A549 (cell line): ENCODE data around the gene PALLD. TPM values are rescaled to one million over a fixed set of nuclear protein-coding genes. Genes with fewer than 3 reads are reported as not detected.
A peak's percentile ranks its signal among the peaks of the same experiment; 100 is the strongest.

ENCODE experiments used
- ATAC-seq, 2 experiments: fragments of 200-7000 bp in 1 of 2; fragments of >200 bp in 1 of 2; cut with Nextera tagmentation in 1 of 2; cut with Tn5 transposase in 1 of 2; 3 replicates each; pipeline versions ENCODE4 v1.8.0 to v1.9.1; 2018 to 2020; ENCODE audit warnings: mild to moderate bottlenecking in 1 of 2, moderate library complexity in 1 of 2
- CTCF ChIA-PET: fragments of 300-600 bp; sonication (Branson Sonifier 250); formaldehyde crosslinking; extraction: SDS; loops from one replicate; lab custom pipeline; 2021; ENCODE audit warnings: antibody characterized with exemption, inconsistent platforms; lab: Yijun Ruan, JAX
- POLR2A ChIA-PET: fragments of 350-600 bp; formaldehyde crosslinking; extraction: SDS; loops from one replicate; lab custom pipeline; 2021; ENCODE audit warnings: antibody characterized with exemption, inconsistent platforms; lab: Yijun Ruan, JAX
- DNase-seq, 2 experiments: peaks; one replicate each; pipeline versions ENCODE4 v3.0.0 to v3.0.0-alpha.2; 2011 to 2016; ENCODE audit warnings: low read depth in 1 of 2, low spot score in 1 of 2
- FAIRE-seq: peaks from 2 replicates; lab custom pipeline; 2011; peaks lifted over from hg19 to GRCh38; lab: Jason Lieb, UNC
- H3K27ac ChIP-seq, 2 experiments: fragments of >200 bp; sonication (Bioruptor Twin); formaldehyde crosslinking; 3 replicates each; pipeline ENCODE4 v1.5.1; 2016 to 2017
- H3K4me1 ChIP-seq: fragments of >200 bp; sonication (Bioruptor Twin); formaldehyde crosslinking; 3 replicates; pipeline ENCODE4 v1.6.1; 2016
- H3K4me2 ChIP-seq: fragments of >200 bp; sonication (Bioruptor Twin); formaldehyde crosslinking; 3 replicates; pipeline ENCODE4 v1.6.1; 2016
- H3K4me3 ChIP-seq: fragments of >200 bp; sonication (Bioruptor Twin); formaldehyde crosslinking; 3 replicates; pipeline ENCODE4 v1.5.1; 2016
- H3K9me3 ChIP-seq: fragments of >200 bp; sonication (Bioruptor Twin); formaldehyde crosslinking; 3 replicates; pipeline ENCODE4 v1.6.1; 2016
- BCL3 ChIP-seq: fragments of >200 bp; sonication (Bioruptor Twin); formaldehyde crosslinking; IDR thresholded peaks from 3 replicates; pipeline ENCODE4 v1.6.1; 2016
- CBX2 ChIP-seq: fragments of 200-600 bp; sonication (generic); IDR thresholded peaks from 2 replicates; pipeline ENCODE4 v1.6.1; 2016; ENCODE audit warnings: low read depth, mild to moderate bottlenecking, borderline replicate concordance
- CBX8 ChIP-seq: fragments of 200-600 bp; sonication (generic); IDR thresholded peaks from 2 replicates; pipeline ENCODE4 v1.6.1; 2016
- CEBPB ChIP-seq, 2 experiments: fragments of >200 bp in 1 of 2; sonication (Bioruptor Twin) in 1 of 2; formaldehyde crosslinking in 1 of 2; IDR thresholded peaks; 2 replicates each; pipeline ENCODE4 v1.6.1; 2012 to 2016
- CTCF ChIP-seq: fragments of >200 bp; sonication (Bioruptor Twin); formaldehyde crosslinking; IDR thresholded peaks from 3 replicates; pipeline ENCODE4 v1.5.1; 2016
- ELK1 ChIP-seq: fragments of 150-350 bp; IDR thresholded peaks from 2 replicates; pipeline ENCODE4 v1.6.1; 2014; ENCODE audit warnings: low read depth, mild to moderate bottlenecking, low read length
- ESRRA ChIP-seq: fragments of 150-350 bp; IDR thresholded peaks from 2 replicates; pipeline ENCODE4 v1.6.1; 2014; ENCODE audit warnings: mild to moderate bottlenecking, low read length, borderline replicate concordance
- FOSL2 ChIP-seq, 2 experiments: fragments of 450-650 bp in 1 of 2; fragments of >200 bp in 1 of 2; sonication (Bioruptor Twin) in 1 of 2; formaldehyde crosslinking; IDR thresholded peaks; 2 replicates each; pipeline versions ENCODE4 v1.5.0 to v1.6.1; 2016 to 2020; ENCODE audit warnings: mild to moderate bottlenecking in 1 of 2, moderate library complexity in 1 of 2
- FOXS1 ChIP-seq: fragments of 250-450 bp; sonication (Bioruptor Pico); IDR thresholded peaks from 2 replicates; pipeline ENCODE4 v1.5.0; 2020; ENCODE audit warnings: mild to moderate bottlenecking, moderate library complexity
- HEYL ChIP-seq: fragments of 250-450 bp; sonication (Bioruptor Pico); IDR thresholded peaks from 2 replicates; pipeline ENCODE4 v1.8.0; 2021; ENCODE audit warnings: mild to moderate bottlenecking, moderate library complexity
- HOXB5 ChIP-seq: fragments of 250-450 bp; sonication (Bioruptor Pico); IDR thresholded peaks from 2 replicates; pipeline ENCODE4 v1.5.0; 2020; ENCODE audit warnings: mild to moderate bottlenecking, moderate library complexity
- JUN ChIP-seq, 2 experiments: fragments of >200 bp; sonication (Bioruptor Twin); formaldehyde crosslinking; IDR thresholded peaks; 2 replicates in 1 of 2; 3 replicates in 1 of 2; pipeline ENCODE4 v1.6.1; 2016 to 2017
- KDM1A ChIP-seq: fragments of 200-600 bp; sonication (generic); IDR thresholded peaks from 2 replicates; pipeline ENCODE4 v1.6.1; 2016; ENCODE audit warnings: low read depth, mild to moderate bottlenecking
- MAZ ChIP-seq: fragments of 150-350 bp; IDR thresholded peaks from 2 replicates; pipeline ENCODE4 v1.6.1; 2014; ENCODE audit warnings: antibody characterized with exemption, low read depth, low read length, borderline replicate concordance
- NR3C1 ChIP-seq: fragments of >200 bp; sonication (Bioruptor Twin); formaldehyde crosslinking; IDR thresholded peaks from 3 replicates; pipeline ENCODE4 v1.6.1; 2017
- POLR2AphosphoS2 ChIP-seq: conservative IDR thresholded peaks from 2 replicates; pipeline ENCODE4 v1.6.1; 2012; ENCODE audit warnings: low read length, improper control_type of control experiment, inconsistent platforms
- RARB ChIP-seq: fragments of 250-450 bp; sonication (Bioruptor Pico); IDR thresholded peaks from 2 replicates; pipeline ENCODE4 v1.8.0; 2021; ENCODE audit warnings: mild to moderate bottlenecking, moderate library complexity
- RCOR1 ChIP-seq: fragments of 150-350 bp; IDR thresholded peaks from 2 replicates; pipeline ENCODE4 v1.6.1; 2014; ENCODE audit warnings: antibody characterized with exemption, low read length, low read depth
- RFX5 ChIP-seq: fragments of 450-650 bp; IDR thresholded peaks from 2 replicates; pipeline ENCODE4 v1.7.1; 2014; ENCODE audit warnings: antibody characterized with exemption, mild to moderate bottlenecking, moderate library complexity
- SMC3 ChIP-seq: fragments of >200 bp; sonication (Bioruptor Twin); formaldehyde crosslinking; IDR thresholded peaks from 3 replicates; pipeline ENCODE4 v1.6.1; 2018; ENCODE audit warnings: inconsistent platforms
- SREBF2 ChIP-seq: fragments of 450-650 bp; IDR thresholded peaks from 2 replicates; pipeline ENCODE4 v1.6.1; 2014; ENCODE audit warnings: mild to moderate bottlenecking, moderate library complexity
- TFCP2L1 ChIP-seq: fragments of 250-450 bp; sonication (Bioruptor Pico); IDR thresholded peaks from 2 replicates; pipeline ENCODE4 v1.5.0; 2021; ENCODE audit warnings: mild to moderate bottlenecking
- ZC3H11A ChIP-seq: fragments of 450-650 bp; IDR thresholded peaks from 2 replicates; pipeline ENCODE4 v1.6.1; 2014; ENCODE audit warnings: antibody characterized with exemption, mild to moderate bottlenecking
- ZFP36 ChIP-seq: fragments of 450-650 bp; IDR thresholded peaks from 2 replicates; pipeline ENCODE4 v1.6.1; 2014; ENCODE audit warnings: borderline replicate concordance; ENCODE audit not compliant: partially characterized antibody
- ZSCAN20 ChIP-seq: fragments of 250-450 bp; sonication (Bioruptor Pico); IDR thresholded peaks from 2 replicates; pipeline ENCODE4 v1.8.0; 2022; ENCODE audit warnings: mild to moderate bottlenecking, moderate library complexity
- WGBS: methylation state at CpG from one replicate; pipeline ENCODE4 v1.1.6; 2017; ENCODE audit errors: missing lambda C conversion rate; 5-methylcytosine and 5-hydroxymethylcytosine counted together
- polyA plus RNA-seq, 4 experiments: library from polyadenylated mRNA; depleted of rRNA in 3 of 4; stranded (reverse); fragments of >200 nt; fragmentation: RNase III in 1 of 4; extraction: RNeasy Plus Mini Kit Qiagen cat#74134 plus additional on column Dnase treatment in 1 of 4; gene quantifications; 2 replicates in 3 of 4; 3 replicates in 1 of 4; pipeline ENCODE4 v1.2.3, GENCODE V29; 2011 to 2017
- TF ChIP-seq, protein P1 (sequence below): IDR thresholded peaks from 2 replicates; pipeline ENCODE4 v1.6.1; 2012
- TF ChIP-seq, protein P2 (sequence below): IDR thresholded peaks from 2 replicates; pipeline ENCODE4 v1.6.1; 2012; ENCODE audit warnings: low read depth, borderline replicate concordance

Gene PALLD
- polyA plus RNA-seq, 2 of the 4 experiments (the other 2 are of a cell fraction), result 88.8 to 113 TPM

DNA sequence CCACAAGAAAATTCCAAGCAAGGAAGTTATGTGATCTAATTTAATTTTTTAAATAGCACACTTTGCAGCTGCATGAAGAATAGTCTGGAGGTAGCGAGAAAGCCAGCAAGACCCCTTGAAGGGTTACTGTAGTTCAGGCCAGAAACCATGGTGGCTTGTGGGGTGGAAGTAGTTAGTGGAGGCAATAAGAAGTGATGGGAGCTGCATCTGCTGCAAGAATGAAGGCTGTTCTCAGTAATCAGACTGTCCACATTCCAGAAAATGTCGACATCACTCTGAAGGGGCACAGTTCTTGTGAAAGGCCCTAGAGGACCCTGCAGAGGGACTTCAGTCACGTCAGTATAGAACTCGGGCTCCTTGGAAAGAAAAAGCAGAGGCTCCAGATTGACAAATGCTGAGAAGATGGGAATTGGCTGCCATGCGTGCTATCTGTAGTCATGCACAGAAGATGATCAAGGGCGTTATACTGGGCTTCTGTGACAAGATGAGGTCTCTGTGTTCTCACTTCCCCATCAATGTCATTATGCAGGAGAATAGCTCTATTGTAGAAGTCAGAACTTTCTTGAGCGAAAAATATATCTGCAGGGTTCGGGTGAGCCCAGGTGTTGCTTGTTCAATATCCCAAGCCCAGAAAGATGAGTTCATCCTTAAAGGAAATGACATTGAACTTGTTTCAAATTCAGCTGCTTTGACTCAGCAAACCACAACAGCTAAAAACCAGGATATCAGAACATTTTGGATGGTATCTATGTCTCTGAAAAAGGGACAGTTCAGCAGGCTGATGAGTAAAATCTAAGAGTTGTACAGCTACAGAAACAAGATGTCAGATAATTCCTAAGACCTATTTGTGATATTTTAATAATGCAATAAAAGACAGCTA, 259.0 kb downstream of the PALLD start:
- Histone ChIP-seq H3K4me2 (no peak overlapping the region), H3K27ac (no peak overlapping the region), H3K9me3 (no peaks in the 10 kb centered on the region), H3K4me3 (no peak overlapping the region), H3K4me1 (peaks cover 12% of the 10 kb centered on the region; the same call in 2 of the 3 replicates)
- FAIRE-seq (no peak), ATAC-seq (no peak), DNase-seq (no peak)
- POLR2A ChIA-PET, result no interaction called here
- CTCF ChIA-PET, result no interaction called here
- no peak for TF ChIP-seq CBX2
- TF ChIP-seq, protein P1, sequence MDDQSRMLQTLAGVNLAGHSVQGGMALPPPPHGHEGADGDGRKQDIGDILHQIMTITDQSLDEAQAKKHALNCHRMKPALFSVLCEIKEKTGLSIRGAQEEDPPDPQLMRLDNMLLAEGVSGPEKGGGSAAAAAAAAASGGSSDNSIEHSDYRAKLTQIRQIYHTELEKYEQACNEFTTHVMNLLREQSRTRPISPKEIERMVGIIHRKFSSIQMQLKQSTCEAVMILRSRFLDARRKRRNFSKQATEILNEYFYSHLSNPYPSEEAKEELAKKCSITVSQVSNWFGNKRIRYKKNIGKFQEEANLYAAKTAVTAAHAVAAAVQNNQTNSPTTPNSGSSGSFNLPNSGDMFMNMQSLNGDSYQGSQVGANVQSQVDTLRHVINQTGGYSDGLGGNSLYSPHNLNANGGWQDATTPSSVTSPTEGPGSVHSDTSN, result no peak
- TF ChIP-seq RFX5, result no peak
- TF ChIP-seq SMC3, result no peak
- no peak for TF ChIP-seq ZC3H11A
- no peak for TF ChIP-seq ESRRA
- TF ChIP-seq NR3C1, result no peak
- TF ChIP-seq FOSL2 (IDR thresholded peaks at IDR 0.05), result no peak
- TF ChIP-seq FOSL2 (CRISPR knock-in tag; IDR thresholded peaks at IDR 0.05), result no peak
- no peak for TF ChIP-seq MAZ
- no peak for TF ChIP-seq HOXB5
- TF ChIP-seq FOXS1 (CRISPR knock-in tag), result no peak
- TF ChIP-seq CTCF, result no peak
- no peak for TF ChIP-seq ZSCAN20 (CRISPR knock-in tag)
- TF ChIP-seq BCL3, result no peak
- TF ChIP-seq HEYL (CRISPR knock-in tag), result no peak
- no peak for TF ChIP-seq RARB (CRISPR knock-in tag)
- no peak for TF ChIP-seq ELK1
- TF ChIP-seq POLR2AphosphoS2, result no peak
- TF ChIP-seq SREBF2, result no peak
- TF ChIP-seq ZFP36, result no peak
- WGBS, result 90% methylated on average over 8 of the region's 8 CpGs

- H3K4me1 ChIP-seq, result peaks cover 7% of the 10 kb centered on the region; the same call in 2 of the 3 replicates
- 92% methylated on average over 8 of the region's 8 CpGs for WGBS
- H3K27ac ChIP-seq, result peak overlapping the region in 1 of 2 experiments; percentile 68; a peak in 1 of 6 replicates
- no peak overlapping the region for H3K4me3 ChIP-seq
- CTCF ChIA-PET, result interaction anchor here (0.9 kb wide), 1 partner anchor 11 kb away, joined by 3 read pairs; no protein-coding TSS in a partner anchor
- POLR2A ChIA-PET, result no interaction called here
- DNase-seq, result no peak
- no peak for ATAC-seq
- no peak overlapping the region for H3K4me2 ChIP-seq
- H3K9me3 ChIP-seq, result no peaks in the 10 kb centered on the region
- FAIRE-seq, result no peak
- no peak for TF ChIP-seq ZFP36
- TF ChIP-seq JUN (IDR thresholded peaks at IDR 0.05), result no peak
- no peak for TF ChIP-seq KDM1A
- no peak for TF ChIP-seq CTCF
- TF ChIP-seq, protein P2, sequence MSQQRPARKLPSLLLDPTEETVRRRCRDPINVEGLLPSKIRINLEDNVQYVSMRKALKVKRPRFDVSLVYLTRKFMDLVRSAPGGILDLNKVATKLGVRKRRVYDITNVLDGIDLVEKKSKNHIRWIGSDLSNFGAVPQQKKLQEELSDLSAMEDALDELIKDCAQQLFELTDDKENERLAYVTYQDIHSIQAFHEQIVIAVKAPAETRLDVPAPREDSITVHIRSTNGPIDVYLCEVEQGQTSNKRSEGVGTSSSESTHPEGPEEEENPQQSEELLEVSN, result no peak
- no peak for TF ChIP-seq ELK1
- TF ChIP-seq RCOR1, result no peak
- no peak for TF ChIP-seq TFCP2L1 (CRISPR knock-in tag)
- no peak for TF ChIP-seq CEBPB (IDR thresholded peaks at IDR 0.05)
- no peak for TF ChIP-seq CBX8
Observed at GRCh38 chr4:168757500-168757899, 260.6 kb downstream of the PALLD start.
